HepG2 (cell line): ENCODE data around the gene GRB2. TPM values are rescaled to one million over a fixed set of nuclear protein-coding genes. Genes with fewer than 3 reads are reported as not detected.

ENCODE experiments used
- ELF4 ChIP-seq: sonication (generic); formaldehyde crosslinking; IDR thresholded peaks from 2 replicates; pipeline ENCODE4 v1.5.0; 2020; ENCODE audit warnings: missing genetic modification reagents, mild to moderate bottlenecking, moderate library complexity, borderline replicate concordance
- EZH2 ChIP-seq: conservative IDR thresholded peaks from 2 replicates; pipeline ENCODE4 v1.6.1; 2012; ENCODE audit warnings: mild to moderate bottlenecking, low read depth, low read length, moderate library complexity
- FOXC1 ChIP-seq: sonication (generic); formaldehyde crosslinking; IDR thresholded peaks from 2 replicates; pipeline ENCODE4 v1.8.0; 2022; ENCODE audit warnings: mild to moderate bottlenecking, missing genetic modification reagents, borderline replicate concordance
- HNF4A ChIP-seq: sonication (generic); formaldehyde crosslinking; IDR thresholded peaks from 2 replicates; pipeline ENCODE4 v1.4.0; 2020; ENCODE audit warnings: missing genetic modification reagents
- HNRNPUL1 ChIP-seq: fragments of 200-400 bp; formaldehyde crosslinking; IDR thresholded peaks from 2 replicates; pipeline ENCODE4 v1.6.1; 2017; ENCODE audit warnings: low read depth, mild to moderate bottlenecking, low read length, moderate library complexity
- KLF16 ChIP-seq, 2 experiments: sonication (generic) in 1 of 2; formaldehyde crosslinking in 1 of 2; IDR thresholded peaks; 2 replicates each; pipeline versions ENCODE4 v1.6.1 to v1.8.0; 2016 to 2023; ENCODE audit warnings: missing genetic modification reagents in 2 of 2, missing compliant biosample characterization in 1 of 2
- NFIB ChIP-seq: sonication (generic); formaldehyde crosslinking; IDR thresholded peaks from 2 replicates; pipeline ENCODE4 v1.9.0; 2021; ENCODE audit warnings: missing genetic modification reagents, mild to moderate bottlenecking, borderline replicate concordance
- NFKBIZ ChIP-seq: IDR thresholded peaks from 2 replicates; pipeline ENCODE4 v1.6.1; 2018; ENCODE audit warnings: missing genetic modification reagents, missing compliant biosample characterization
- NFYB ChIP-seq: sonication (generic); formaldehyde crosslinking; IDR thresholded peaks from 2 replicates; pipeline ENCODE4 v1.4.0; 2020; ENCODE audit warnings: missing genetic modification reagents
- SPEN ChIP-seq: sonication (generic); formaldehyde crosslinking; IDR thresholded peaks from 2 replicates; pipeline ENCODE4 v1.5.1; 2020; ENCODE audit warnings: low read depth, mild to moderate bottlenecking, missing genetic modification reagents
- THAP7 ChIP-seq: sonication (generic); formaldehyde crosslinking; IDR thresholded peaks from 2 replicates; pipeline ENCODE4 v1.8.1; 2023; ENCODE audit warnings: mild to moderate bottlenecking, missing genetic modification reagents
- ZBTB1 ChIP-seq: sonication (generic); formaldehyde crosslinking; IDR thresholded peaks from 2 replicates; pipeline ENCODE4 v1.4.0; 2020; ENCODE audit warnings: missing genetic modification reagents, borderline replicate concordance
- ZBTB37 ChIP-seq: sonication (generic); formaldehyde crosslinking; IDR thresholded peaks from 2 replicates; pipeline ENCODE4 v1.4.0; 2020; ENCODE audit warnings: mild to moderate bottlenecking, missing genetic modification reagents
- ZBTB38 ChIP-seq: sonication (generic); formaldehyde crosslinking; IDR thresholded peaks from 2 replicates; pipeline ENCODE4 v1.5.1; 2020; ENCODE audit warnings: mild to moderate bottlenecking, missing genetic modification reagents
- ZMYM2 ChIP-seq: sonication (generic); formaldehyde crosslinking; IDR thresholded peaks from 2 replicates; pipeline ENCODE4 v1.8.0; 2022; ENCODE audit warnings: mild to moderate bottlenecking, missing genetic modification reagents
- ZNF549 ChIP-seq: sonication (generic); formaldehyde crosslinking; IDR thresholded peaks from 2 replicates; pipeline ENCODE4 v1.5.0; 2020; ENCODE audit warnings: missing genetic modification reagents
- ZNF572 ChIP-seq: sonication (generic); formaldehyde crosslinking; IDR thresholded peaks from 2 replicates; pipeline ENCODE4 v1.5.1; 2020; ENCODE audit warnings: mild to moderate bottlenecking, missing genetic modification reagents
- ZNF83 ChIP-seq: sonication (generic); formaldehyde crosslinking; IDR thresholded peaks from 2 replicates; pipeline ENCODE4 v1.4.0; 2020; ENCODE audit warnings: missing genetic modification reagents, mild to moderate bottlenecking, borderline replicate concordance
- polyA plus RNA-seq, 8 experiments: library from polyadenylated mRNA; depleted of rRNA in 3 of 8; stranded (reverse) in 7 of 8; unstranded in 1 of 8; fragments of >200 nt; fragmentation: Illumina TruSeq in 4 of 8; extraction: Trizol in 4 of 8; gene quantifications; 2 replicates each; pipeline versions ENCODE4 v1.2.1 to v1.2.3, GENCODE V29; 2011 to 2016; ENCODE audit warnings: low read depth in 4 of 8, missing spikeins in 1 of 8, mixed read lengths in 1 of 8; ENCODE audit not compliant: insufficient read depth in 1 of 8
- total RNA-seq, 5 experiments: library from RNA; depleted of rRNA; stranded (reverse); fragments of >200 nt; fragmentation: Illumina TruSeq; extraction: Trizol; gene quantifications; 2 replicates each; pipeline ENCODE4 v1.2.3, GENCODE V29; 2016; ENCODE audit warnings: low read depth in 1 of 5
- TF ChIP-seq, protein P1 (sequence below): sonication (generic); formaldehyde crosslinking; IDR thresholded peaks from 2 replicates; pipeline ENCODE4 v1.5.1; 2020; ENCODE audit warnings: mild to moderate bottlenecking, missing genetic modification reagents, moderate library complexity
- TF ChIP-seq, protein P2 (sequence below): sonication (generic); formaldehyde crosslinking; IDR thresholded peaks from 2 replicates; pipeline ENCODE4 v1.4.0; 2020; ENCODE audit warnings: missing genetic modification reagents
- TF ChIP-seq, protein P3 (sequence below): IDR thresholded peaks from 2 replicates; pipeline ENCODE4 v1.6.1; 2016; ENCODE audit warnings: mild to moderate bottlenecking, missing biosample characterization, missing genetic modification reagents

The GRB2 gene
- total and polyA plus RNA-seq, 2 of the 13 experiments (the other 11 are each of a cell fraction or from before 2014, with no cell fraction given) = 84.6 to 92.3 TPM

DNA sequence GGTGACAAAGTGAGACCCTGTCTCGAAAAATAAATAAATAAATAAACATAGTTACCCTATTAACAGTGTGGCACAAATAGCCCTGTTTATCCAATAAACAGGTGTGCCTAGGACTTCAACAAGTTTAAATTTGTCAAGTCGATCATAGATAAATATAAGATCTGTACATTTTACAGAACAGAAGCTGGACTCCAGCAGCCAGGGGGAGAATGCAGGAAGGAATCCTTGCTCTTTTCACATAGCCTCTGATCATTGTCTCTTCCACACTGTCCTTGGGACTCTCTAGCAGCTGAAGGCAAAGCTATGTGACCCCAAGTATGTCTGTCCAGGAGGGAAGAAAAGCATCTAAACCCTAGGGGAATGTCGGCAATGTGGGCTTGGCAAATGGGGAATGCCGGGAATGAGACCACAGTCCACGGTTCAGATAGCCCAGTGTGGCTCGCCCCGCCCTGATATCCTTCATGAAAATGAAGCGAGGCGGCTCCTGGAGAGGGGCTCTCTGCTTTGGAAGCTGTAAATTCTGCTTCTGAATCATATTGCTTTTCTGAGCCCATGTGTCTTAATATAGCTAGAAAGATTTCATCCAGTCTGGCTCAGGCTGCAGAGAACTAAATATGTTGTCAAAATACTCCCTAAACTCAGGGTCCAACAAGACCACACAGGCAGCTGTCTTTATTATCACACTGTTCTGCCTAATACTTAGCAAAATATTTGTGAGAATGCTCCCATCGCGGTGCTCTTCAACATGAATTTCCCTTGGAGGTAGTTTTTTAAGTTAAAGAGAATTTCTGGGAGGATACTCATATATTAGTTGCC is 24.9 kb upstream of the GRB2 start (continued):
- TF ChIP-seq HNRNPUL1 = no peak
- no peak for TF ChIP-seq SPEN (CRISPR knock-in tag)
- TF ChIP-seq ZNF83 (CRISPR knock-in tag) = no peak
- TF ChIP-seq NFIB (CRISPR knock-in tag) = no peak
- no peak for TF ChIP-seq THAP7 (CRISPR knock-in tag)
- TF ChIP-seq KLF16 (CRISPR knock-in tag; IDR thresholded peaks at IDR 0.05) = peak in 1 of 2 experiments; percentile 60; a peak in 1 of 4 replicates
- TF ChIP-seq NFYB (CRISPR knock-in tag) = no peak
- TF ChIP-seq ZNF549 (CRISPR knock-in tag) = no peak
- peak; percentile 56; the same call in 1 of the 2 replicates for TF ChIP-seq ZBTB37
- TF ChIP-seq ELF4 (CRISPR knock-in tag) = no peak
- TF ChIP-seq, protein P1, sequence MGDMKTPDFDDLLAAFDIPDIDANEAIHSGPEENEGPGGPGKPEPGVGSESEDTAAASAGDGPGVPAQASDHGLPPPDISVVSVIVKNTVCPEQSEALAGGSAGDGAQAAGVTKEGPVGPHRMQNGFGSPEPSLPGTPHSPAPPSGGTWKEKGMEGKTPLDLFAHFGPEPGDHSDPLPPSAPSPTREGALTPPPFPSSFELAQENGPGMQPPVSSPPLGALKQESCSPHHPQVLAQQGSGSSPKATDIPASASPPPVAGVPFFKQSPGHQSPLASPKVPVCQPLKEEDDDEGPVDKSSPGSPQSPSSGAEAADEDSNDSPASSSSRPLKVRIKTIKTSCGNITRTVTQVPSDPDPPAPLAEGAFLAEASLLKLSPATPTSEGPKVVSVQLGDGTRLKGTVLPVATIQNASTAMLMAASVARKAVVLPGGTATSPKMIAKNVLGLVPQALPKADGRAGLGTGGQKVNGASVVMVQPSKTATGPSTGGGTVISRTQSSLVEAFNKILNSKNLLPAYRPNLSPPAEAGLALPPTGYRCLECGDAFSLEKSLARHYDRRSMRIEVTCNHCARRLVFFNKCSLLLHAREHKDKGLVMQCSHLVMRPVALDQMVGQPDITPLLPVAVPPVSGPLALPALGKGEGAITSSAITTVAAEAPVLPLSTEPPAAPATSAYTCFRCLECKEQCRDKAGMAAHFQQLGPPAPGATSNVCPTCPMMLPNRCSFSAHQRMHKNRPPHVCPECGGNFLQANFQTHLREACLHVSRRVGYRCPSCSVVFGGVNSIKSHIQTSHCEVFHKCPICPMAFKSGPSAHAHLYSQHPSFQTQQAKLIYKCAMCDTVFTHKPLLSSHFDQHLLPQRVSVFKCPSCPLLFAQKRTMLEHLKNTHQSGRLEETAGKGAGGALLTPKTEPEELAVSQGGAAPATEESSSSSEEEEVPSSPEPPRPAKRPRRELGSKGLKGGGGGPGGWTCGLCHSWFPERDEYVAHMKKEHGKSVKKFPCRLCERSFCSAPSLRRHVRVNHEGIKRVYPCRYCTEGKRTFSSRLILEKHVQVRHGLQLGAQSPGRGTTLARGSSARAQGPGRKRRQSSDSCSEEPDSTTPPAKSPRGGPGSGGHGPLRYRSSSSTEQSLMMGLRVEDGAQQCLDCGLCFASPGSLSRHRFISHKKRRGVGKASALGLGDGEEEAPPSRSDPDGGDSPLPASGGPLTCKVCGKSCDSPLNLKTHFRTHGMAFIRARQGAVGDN (CRISPR knock-in tag) = peak; percentile 40; the same call in 1 of the 2 replicates
- TF ChIP-seq, protein P2, sequence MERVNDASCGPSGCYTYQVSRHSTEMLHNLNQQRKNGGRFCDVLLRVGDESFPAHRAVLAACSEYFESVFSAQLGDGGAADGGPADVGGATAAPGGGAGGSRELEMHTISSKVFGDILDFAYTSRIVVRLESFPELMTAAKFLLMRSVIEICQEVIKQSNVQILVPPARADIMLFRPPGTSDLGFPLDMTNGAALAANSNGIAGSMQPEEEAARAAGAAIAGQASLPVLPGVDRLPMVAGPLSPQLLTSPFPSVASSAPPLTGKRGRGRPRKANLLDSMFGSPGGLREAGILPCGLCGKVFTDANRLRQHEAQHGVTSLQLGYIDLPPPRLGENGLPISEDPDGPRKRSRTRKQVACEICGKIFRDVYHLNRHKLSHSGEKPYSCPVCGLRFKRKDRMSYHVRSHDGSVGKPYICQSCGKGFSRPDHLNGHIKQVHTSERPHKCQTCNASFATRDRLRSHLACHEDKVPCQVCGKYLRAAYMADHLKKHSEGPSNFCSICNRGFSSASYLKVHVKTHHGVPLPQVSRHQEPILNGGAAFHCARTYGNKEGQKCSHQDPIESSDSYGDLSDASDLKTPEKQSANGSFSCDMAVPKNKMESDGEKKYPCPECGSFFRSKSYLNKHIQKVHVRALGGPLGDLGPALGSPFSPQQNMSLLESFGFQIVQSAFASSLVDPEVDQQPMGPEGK (CRISPR knock-in tag) = 0 out of 2 replicates have a peak, but pooled peaks have one; percentile 55
- TF ChIP-seq HNF4A = peak; percentile 91
- TF ChIP-seq EZH2 = no peak
- no peak for TF ChIP-seq ZNF572
- no peak for TF ChIP-seq ZBTB1 (CRISPR knock-in tag)
- TF ChIP-seq, protein P3, sequence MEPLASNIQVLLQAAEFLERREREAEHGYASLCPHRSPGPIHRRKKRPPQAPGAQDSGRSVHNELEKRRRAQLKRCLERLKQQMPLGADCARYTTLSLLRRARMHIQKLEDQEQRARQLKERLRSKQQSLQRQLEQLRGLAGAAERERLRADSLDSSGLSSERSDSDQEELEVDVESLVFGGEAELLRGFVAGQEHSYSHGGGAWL = 0 out of 2 replicates have a peak, but pooled peaks have one; percentile 27
- peak; percentile 61; the same call in 1 of the 2 replicates for TF ChIP-seq ZBTB38 (CRISPR knock-in tag)
- TF ChIP-seq ZMYM2 (CRISPR knock-in tag) = no peak
- TF ChIP-seq NFKBIZ (CRISPR knock-in tag) = no peak
- no peak for TF ChIP-seq FOXC1 (CRISPR knock-in tag)
